PFSK-1 (cell line): Measurements from ENCODE around the gene OR4C46. TPM values are rescaled to one million over a fixed set of nuclear protein-coding genes. Genes with fewer than 3 reads are reported as not detected.

Experiments used
- FOXP2 ChIP-seq: optimal IDR thresholded peaks from 2 replicates; pipeline ENCODE3; 2011; ENCODE audit warnings: borderline replicate concordance, control low read depth, inconsistent platforms; ENCODE audit not compliant: insufficient read depth; ENCODE audit errors: extremely low read length, extremely low read depth
- POLR2AphosphoS5 ChIP-seq: IDR thresholded peaks from 2 replicates; pipeline ENCODE4 v1.6.1; 2012; ENCODE audit warnings: low read depth, mild to moderate bottlenecking, control low read depth, low read length, moderate library complexity
- SIN3A ChIP-seq: IDR thresholded peaks from 2 replicates; pipeline ENCODE4 v1.6.1; 2012; ENCODE audit warnings: mild to moderate bottlenecking, low read length, moderate library complexity, borderline replicate concordance; ENCODE audit not compliant: insufficient read depth
- TAF1 ChIP-seq: IDR thresholded peaks from 2 replicates; pipeline ENCODE4 v1.6.1; 2012; ENCODE audit warnings: low read length, control low read depth, borderline replicate concordance; ENCODE audit not compliant: insufficient read depth
- polyA plus RNA-seq: library from polyadenylated mRNA; unstranded; fragments of >200 nt; gene quantifications from one replicate; pipeline ENCODE4 v1.2.1, GENCODE V29; 2012; ENCODE audit warnings: low read depth, missing spikeins; ENCODE audit not compliant: insufficient read length
- TF ChIP-seq, protein P1 (sequence below), 2 experiments: IDR thresholded peaks; 2 replicates each; pipeline versions ENCODE4 v1.6.1 to v1.8.0; 2011 to 2012; ENCODE audit warnings: low read depth in 2 of 2, low read length in 2 of 2, control low read depth in 1 of 2, inconsistent platforms in 1 of 2, mild to moderate bottlenecking in 1 of 2, moderate library complexity in 1 of 2; ENCODE audit not compliant: insufficient read depth in 1 of 2

The OR4C46 gene
- polyA plus RNA-seq = not detected

DNA sequence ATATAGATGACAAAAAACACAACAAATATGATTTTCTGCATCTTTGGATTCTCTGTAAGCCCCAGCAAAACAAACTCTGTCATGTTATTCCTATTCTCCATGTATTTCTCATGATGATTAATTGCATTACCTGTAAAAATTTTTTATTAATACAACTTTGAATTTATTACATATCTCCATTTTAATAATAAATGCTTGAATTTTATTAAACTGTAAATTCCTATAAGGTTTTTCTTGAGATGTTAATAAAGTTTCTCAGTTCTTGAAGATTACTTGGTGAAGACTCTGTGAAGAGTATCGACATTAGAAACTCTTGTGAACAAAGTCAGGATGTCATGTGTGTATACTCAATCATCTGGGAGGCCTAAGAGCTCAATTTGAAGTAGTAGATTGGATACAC lies at the start of gene OR4C46:
OR4C46 (minus strand) TSS at position 101 of the 400 bp plus-strand sequence; CDS start at position 101, 0 bp downstream.
- TF ChIP-seq, protein P1, sequence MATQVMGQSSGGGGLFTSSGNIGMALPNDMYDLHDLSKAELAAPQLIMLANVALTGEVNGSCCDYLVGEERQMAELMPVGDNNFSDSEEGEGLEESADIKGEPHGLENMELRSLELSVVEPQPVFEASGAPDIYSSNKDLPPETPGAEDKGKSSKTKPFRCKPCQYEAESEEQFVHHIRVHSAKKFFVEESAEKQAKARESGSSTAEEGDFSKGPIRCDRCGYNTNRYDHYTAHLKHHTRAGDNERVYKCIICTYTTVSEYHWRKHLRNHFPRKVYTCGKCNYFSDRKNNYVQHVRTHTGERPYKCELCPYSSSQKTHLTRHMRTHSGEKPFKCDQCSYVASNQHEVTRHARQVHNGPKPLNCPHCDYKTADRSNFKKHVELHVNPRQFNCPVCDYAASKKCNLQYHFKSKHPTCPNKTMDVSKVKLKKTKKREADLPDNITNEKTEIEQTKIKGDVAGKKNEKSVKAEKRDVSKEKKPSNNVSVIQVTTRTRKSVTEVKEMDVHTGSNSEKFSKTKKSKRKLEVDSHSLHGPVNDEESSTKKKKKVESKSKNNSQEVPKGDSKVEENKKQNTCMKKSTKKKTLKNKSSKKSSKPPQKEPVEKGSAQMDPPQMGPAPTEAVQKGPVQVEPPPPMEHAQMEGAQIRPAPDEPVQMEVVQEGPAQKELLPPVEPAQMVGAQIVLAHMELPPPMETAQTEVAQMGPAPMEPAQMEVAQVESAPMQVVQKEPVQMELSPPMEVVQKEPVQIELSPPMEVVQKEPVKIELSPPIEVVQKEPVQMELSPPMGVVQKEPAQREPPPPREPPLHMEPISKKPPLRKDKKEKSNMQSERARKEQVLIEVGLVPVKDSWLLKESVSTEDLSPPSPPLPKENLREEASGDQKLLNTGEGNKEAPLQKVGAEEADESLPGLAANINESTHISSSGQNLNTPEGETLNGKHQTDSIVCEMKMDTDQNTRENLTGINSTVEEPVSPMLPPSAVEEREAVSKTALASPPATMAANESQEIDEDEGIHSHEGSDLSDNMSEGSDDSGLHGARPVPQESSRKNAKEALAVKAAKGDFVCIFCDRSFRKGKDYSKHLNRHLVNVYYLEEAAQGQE (IDR thresholded peaks at IDR 0.05; ENCODE audit: insufficient read depth in 1 of 2, low read depth in 2 of 2, low read length in 2 of 2) = no peak
- TF ChIP-seq SIN3A = no peak
- TF ChIP-seq FOXP2 = no peak
- no peak for TF ChIP-seq TAF1
- TF ChIP-seq POLR2AphosphoS5 = no peak

DNA sequence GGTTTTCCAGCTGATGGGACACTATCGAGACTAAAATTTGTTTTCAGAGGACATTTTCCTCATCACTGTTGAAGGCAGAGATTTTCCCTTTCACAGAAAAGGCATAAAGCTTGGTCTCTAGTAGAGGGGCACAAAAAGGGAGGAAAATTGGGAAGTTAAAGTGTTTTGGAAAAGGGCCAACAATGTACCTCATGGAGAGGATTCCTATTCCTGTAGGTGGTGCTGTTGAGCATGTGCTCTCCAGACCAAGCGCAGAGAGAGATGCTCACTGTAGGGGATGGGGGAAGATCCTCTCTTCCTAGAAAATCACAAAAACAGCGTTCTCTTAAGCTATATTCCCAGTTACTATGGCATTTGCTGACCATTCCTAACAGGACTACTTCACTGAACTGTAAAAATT lies 44.9 kb downstream of the OR4C46 start:
- TF ChIP-seq, protein P1 (IDR thresholded peaks at IDR 0.05; ENCODE audit: insufficient read depth in 1 of 2, low read depth in 2 of 2, low read length in 2 of 2) = no peak
- TF ChIP-seq TAF1 = no peak
- no peak for TF ChIP-seq SIN3A
- no peak for TF ChIP-seq POLR2AphosphoS5
- no peak for TF ChIP-seq FOXP2

DNA sequence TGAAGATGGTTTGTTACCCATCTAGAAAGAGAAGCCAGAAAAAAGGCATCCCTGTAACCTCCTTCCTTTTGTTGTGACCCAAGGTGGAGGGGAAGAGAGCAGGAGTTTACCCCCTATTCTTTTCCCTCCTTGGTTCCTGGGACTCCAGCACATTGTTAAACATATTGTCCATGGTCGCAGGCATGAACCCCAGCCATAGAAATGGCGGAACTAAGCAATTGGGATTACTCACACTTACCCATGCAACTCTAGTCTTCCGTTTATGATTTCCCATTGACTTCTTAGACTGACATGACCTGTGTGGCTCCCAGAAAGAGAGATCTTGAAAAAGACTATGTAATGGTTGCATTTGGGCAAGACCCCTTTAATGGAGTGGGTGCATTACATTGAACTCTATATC lies 45.4 kb downstream of the OR4C46 start:
- TF ChIP-seq POLR2AphosphoS5 = no peak
- no peak for TF ChIP-seq TAF1
- no peak for TF ChIP-seq SIN3A
- no peak for TF ChIP-seq FOXP2
- TF ChIP-seq, protein P1 (IDR thresholded peaks at IDR 0.05; ENCODE audit: insufficient read depth in 1 of 2, low read depth in 2 of 2, low read length in 2 of 2) = no peak
